SW480 (cell line): ENCODE measurements around the gene CD207.
"Not testable (repeated sequence)": the region's sequence is repeated elsewhere in the genome, so short reads cannot be mapped to it uniquely, and the experiment has no call there.

Experiments used
- DNase-seq: peaks from one replicate; pipeline ENCODE4 v3.0.0-alpha.2; 2016; ENCODE audit warnings: low spot score

Gene CD207

DNA sequence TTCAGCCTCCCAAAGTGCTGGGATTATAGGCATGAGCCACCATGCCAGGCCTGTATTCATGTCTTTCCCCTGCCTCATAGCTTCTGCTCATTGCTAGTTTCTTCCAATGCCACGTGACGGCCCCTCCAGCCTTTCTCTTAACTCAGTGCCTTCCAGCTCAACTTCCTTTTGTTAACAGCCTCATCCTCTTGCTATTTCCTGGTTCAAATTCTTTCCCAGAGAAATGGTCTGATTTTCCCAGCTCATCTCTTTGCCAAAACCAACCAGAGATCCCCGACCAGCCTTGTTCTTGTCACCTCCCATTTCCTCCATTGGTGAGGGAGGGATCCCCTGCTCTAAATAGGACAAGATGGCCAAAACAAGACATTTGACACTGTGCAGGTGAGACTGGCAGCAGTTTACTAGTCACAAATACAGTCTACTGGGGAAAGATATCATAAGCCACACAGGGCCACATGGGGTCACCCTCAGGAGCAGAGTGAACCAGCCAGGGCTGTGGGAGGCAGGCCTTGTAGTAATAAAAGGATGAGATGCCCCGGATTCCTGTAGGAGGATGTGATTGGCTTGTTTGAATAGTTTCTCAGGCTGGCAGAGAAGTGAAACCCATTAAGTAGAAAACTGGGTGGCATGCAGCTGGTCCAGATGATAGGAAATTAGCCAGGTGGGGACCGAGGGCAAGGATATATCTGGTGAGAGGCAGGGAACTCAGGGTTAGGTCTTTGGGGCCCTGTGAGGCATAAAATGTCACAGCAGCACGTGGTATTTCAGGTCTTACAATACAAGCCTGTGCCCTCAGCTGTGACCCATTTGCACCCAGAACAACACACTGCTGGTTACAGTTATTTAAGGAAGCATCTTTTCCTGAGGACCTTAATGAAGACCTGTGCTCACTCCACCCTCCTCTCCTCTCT is 6.4 kb downstream of the CD207 start:
- DNase-seq, result no peak

DNA sequence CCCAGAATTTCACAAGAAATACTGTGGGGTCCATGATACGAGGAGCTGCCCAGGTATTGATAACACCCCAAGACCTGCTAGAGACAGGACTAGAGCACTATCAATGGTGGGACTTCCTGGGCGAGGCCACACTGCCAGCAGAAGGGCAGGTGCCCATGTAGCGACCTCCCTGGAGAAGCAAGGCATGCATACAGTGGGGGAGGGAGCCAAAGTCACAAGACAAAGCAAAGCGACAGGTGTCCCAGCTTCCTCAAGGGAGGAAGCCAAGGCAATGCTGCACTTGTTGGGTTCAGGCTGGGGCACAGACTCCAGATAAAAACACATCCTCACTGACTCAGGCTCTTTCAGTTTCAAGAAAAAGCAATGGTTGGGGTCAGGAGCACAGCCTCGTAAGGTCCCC is 7.5 kb downstream of the CD207 start:
- no peak for DNase-seq

DNA sequence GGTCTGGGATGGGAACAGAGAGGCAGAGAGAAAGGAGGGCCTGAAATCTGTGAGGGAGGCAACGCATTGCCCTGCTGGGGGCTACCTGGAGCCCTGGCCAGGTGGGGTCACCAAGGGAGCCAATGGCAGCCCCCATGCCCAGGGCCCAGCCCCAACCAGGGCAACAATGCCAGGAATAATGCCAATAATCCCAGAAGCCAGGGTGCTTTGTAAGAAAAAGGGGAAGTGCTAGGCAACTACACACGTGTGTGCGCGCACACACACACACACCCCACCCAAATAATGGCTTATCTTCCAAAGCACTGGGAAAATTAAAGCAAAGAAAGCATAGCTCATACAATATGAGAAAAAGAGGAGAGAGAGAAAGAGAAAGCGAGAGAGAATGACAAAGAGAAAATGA is 8.2 kb downstream of the CD207 start:
- no peak for DNase-seq

DNA sequence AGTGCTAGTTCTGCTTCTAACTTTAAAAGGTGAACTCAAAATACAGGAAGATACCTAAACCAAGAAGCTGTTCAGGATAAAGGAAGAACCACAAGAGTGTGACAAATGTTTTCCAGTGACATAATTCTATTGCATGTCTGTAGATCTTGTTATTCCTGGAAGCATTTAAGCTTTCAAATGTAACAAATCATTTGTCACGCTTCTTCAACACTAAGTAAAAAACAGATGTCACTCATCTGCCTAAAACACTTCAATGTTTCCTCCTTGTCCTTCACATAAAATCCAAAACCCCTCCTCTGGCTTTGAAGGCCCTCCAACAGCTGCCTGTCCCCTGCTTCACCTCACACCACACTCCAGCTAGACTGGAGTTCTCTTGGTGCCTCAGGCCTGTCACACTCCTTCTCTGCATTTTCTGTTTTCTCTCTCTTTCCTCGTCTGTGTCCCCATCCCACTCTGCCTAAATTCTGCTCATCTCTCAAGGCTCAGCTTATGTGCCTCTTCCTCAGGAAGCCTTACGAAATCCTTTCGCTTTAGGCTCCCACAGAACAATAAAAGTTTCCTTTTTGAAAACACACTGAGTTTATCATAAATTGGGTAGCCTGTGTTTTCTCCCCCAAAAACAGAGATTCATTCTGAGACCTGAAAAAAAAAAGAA is 8.8 kb downstream of the CD207 start:
- no peak for DNase-seq

DNA sequence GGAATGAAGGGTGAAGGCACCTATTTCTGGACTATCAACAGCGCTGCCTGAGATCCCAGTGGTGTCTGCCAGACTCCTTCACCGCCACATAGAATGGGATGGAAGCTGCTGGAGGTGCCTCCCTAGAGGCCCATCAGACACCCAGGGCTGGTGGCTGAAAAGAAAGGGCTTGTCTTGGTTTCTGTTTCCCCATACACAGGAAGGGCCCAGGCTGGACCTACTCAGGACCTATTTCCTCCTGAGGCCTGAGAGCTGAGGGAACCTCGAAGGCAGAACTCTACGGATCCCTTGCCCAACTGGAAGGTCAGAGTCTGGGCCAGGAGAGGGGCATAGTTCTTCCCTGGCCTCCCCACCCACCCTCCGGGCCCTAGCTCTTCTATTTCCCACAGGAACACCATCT is 12.4 kb downstream of the CD207 start:
- DNase-seq, result no peak

DNA sequence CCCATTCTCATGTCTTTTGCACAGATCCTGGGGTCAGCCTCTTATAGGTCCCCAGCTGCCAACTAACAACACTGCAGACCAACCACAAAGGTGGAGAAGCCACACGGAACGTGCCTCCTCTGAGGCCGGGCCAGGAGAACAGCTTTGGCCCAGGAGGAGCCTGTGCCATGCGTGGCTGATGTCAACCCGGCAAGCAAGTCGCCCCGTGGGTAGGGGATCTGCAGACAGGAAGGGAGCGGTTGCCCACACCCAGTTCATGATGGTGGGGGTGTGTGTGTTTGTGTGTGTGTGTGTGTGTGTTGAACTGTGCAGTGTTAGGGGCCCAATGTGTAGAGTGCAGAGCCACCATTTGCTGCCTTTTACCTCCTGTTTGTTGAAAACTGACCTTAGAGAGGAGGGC is 12.8 kb downstream of the CD207 start:
- no peak for DNase-seq

DNA sequence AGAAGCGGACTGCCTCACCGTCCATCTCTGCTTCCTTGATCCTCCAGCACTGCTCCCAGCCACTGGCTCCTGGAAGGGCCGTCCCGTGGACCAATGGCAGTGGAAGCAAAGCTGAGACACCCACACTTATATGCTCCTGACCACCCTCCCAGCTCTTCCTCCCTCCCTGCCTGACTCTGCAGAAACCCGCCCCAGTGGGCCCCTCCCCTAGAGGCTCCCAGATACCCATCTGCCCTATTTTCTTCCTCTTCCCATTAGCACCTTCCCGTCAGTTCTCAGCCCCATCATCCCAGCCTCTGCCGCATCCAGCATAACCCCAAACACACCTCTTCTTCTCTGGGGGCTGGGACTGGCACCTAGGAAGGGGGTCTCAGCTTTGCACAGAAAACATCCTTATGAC is 15.1 kb downstream of the CD207 start, which contains the start of gene CLEC4F:
TSS of gene CLEC4F (minus strand) at position 101 of the 400 bp plus-strand sequence. CDS start at position 25, 76 bp downstream.
- no peak for DNase-seq

DNA sequence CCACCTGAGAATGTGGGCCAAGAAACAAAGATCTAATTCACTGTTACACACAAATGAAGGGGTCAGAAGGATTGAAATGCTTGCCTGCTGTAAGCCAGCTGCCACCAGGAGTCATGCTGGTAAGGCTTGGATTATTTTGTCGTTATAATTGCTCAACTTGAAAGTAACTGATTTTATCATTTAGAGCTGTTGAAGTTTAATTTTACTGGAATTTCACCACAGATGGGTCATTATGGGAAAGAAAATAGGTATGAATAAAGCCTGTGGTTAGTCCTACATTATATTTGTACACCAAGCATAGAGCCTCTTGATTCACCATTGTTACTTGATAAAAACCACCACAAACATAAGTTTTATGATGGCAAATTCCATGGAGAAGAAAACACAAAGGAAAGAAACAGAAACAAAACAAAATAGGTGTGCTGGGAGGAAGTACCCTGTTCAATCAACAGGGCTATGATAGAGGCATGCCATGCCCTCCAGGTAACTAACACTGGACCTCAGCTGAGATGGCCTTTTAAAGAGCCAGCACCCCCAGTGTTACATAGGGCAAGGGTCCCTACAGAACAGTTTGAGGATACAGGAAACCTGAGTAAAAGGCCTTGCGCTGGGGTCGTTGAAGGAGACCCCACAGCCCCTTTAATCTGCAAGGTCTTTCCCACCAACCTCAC is 18.2 kb downstream of the CD207 start:
- peak; percentile 34 for DNase-seq

DNA sequence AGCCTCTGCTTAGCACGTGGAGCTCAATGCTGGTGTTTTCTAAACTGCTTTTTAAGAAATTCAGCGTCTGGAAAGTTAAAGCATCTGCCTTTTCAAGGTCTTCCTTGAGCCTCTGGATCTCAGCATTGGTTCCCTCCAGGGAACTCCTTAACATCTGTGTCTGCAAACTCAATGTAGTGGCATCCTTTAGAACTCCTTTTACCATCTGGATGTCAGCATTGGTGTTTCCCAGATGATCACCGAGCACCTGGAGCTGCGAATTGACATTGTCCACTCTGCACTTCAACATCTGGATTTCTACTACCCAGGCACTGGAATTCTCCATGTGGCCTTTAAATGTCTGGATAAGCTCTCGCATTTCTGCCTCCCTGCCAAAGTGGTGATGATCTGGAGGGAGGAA is 18.9 kb downstream of the CD207 start:
- no peak for DNase-seq

DNA sequence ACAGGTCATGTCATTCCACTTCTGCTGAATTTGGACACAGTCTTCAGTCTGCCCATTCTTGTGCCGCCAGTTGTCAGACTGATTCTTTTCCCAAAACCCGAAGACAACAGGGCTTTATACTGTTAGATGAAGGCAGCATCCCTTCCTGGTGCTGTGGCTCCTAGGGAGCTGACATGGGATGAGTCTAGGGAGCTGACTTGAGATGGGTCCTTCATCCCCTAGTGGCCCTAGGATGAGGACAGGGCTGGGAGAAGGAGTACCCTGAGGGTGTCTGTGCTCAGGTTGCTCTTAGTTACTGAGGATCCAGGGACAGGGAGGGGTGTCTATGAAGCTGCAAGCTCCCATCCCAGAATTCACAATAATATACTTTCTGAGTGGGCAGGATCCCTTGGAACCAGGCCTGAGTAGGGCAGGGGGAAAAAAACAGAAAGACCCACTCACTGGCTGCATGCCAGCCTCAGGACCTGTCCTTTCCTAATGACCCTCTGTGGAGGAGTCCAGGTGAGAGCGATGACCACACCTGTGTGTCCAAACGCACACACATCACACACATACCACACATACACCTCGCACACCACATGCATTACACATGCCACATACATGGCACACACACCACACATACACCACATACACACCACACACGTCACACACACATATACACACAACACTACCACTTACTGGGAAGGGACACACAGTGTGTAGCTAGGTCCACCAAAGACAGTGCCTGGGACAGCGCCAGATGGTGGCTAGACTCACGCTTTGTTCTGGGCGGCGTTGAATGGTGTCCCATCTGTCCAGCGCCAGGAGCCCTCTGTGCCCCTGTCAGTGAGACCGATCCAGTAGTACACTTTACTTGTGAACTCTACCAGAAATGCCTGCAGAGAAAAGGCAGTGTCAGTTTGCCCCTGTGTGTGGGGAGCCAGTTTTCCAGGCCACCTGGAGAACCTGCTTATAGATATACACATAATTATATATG is 26.3 kb downstream of the CD207 start:
- no peak for DNase-seq

DNA sequence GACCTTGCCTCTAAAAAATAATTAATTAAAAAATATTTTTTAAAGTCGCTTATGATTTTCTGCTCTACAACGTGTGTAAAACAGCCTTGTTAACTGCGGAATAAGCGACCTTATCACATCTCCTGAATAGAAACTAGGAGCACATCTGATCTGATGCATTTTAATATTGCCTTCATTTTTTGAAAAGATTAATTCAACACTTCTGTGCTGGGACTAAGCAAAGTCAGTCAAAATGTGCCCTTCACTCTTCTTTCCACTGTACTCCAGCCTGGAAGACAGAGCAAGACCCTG is 27.8 kb downstream of the CD207 start:
- no peak for DNase-seq

DNA sequence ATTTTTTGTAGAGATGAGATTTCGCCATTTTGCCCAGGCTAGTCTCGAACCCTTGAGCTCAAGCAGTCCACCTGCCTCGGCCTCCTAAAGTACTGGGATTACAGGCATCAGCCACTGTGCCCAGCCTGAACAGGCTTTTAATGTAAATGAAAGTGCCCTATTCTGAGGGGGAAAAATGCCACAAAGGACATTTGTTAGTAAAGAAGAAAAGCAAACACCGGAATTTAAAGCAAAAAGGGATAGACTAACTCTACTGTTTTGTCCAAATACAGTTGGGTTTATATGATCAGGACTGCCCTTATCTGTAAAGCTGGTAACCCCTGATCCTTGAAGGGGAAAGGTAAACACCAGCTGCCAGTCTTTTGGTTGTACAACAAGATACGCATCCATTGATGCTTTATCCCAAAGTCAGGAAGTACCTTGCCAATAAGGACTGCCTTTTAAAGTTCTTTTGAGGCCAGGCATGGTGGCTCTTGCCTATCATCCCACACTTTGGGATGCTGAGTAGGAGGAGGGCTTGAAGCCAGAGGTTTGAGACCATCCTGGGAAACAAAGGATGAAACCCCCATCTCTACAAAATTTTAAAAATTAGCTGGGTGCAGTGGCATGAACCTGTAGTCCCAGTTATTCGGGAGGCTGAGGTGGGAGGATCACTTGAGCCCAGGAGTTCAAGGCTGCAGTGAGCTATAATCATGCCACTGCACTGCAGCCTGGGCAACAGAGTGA is 28.4 kb downstream of the CD207 start:
- no peak for DNase-seq

DNA sequence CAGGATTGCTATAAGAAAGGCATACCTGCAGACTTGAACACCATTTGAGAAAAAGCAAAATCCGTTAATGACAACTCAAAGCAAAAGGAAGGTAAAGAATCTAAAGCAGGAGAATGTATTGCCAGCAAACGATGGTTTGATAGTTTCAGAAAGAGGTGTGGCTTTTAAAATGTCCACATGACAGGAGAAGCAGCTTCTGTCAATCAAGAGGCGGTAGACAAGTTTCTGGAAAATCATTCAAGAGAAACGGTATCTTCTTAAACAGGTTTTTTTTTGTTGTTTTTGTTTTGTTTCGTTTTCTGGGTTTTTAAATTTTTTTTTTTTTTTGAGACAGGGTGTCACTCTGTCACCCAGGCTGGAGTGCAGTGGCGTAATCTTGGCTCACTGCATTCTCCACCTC is 29.0 kb downstream of the CD207 start:
- no peak for DNase-seq

DNA sequence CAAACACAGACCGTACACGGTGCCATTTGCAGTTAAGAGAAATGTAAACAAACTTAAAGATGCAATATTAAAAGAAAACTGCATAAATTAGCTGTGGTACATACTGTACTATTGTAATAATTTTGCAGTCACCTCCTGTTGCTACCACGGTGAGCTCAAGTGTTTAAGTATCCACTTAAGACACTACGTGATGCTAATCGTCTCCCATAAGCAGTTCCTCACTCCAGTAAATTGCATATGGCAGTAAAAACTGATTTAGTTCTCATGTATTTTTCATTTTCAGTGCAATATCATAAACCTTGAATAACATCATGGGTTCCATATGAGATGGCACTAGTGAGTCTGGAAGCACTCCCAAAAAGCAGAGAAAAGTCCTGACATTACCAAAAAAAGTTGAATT is 29.6 kb downstream of the CD207 start:
- DNase-seq, result no peak

DNA sequence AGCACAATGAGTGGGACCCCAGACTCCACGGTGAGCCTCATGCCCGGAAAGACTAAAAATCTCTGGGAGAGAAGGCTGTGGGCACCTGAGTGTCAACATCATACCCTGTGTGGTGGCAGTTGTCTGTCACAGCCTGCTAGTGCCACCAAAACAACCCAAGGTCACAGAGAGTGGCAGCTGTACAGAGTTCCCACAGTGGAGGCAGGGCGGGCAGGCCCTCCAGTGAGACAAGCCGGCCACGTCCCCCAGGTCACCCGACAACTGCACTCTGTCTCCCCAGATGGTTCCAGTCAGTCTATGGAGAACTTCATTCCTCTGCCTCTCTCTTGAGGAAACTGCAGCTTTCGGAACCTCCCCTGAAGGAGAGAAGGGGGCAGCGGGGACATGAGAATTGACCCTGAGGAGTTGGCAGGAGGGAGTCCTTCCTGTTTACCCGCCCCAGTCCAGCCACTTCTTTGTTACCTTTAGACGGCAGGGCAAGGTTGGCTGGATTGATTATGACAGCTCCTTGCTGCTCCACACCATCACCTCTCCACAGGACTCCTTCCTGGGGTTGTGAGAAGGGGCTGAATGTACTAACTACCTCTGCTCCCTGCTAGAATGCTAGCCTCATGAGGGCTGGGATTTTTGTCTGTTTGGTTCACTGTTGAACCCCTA is 33.9 kb downstream of the CD207 start:
- no peak for DNase-seq

DNA sequence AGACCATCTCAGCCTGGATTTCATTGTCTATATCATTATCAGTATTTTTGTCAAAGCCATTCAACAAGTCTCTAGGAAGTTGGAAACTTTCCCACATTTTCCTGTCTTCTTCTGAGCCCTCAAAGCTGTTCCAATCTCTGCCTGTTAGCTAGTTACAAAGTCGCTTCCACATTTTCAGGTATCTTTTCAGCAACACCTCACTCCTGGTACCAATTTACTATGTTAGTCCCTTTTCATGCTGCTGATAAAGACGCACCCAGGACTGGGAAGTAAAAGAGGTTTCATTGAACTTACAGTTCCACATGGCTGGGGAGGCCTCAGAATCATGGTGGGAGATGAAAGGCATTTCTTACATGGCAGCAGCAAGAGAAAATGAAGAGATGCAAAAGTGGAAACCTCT is 35.9 kb downstream of the CD207 start:
- DNase-seq, result no peak

DNA sequence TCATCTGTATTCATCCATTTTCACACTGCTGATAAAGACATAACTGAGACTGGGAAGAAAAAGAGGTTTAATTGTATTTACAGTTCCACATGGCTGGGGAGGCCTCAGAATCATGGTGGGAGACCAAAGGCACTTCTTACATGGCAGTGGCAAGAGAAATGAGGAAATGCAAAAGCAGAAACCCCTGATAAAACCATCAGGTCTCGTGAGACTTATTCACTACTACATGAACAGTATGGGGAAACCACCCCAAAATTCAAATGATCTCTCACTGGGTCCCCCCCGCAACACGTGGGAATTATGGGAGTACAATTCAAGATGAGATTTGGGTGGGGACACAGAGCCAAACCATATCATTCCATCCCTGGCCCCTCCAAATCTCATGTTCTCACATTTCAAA is 37.6 kb downstream of the CD207 start:
- not testable (repeated sequence) for DNase-seq

DNA sequence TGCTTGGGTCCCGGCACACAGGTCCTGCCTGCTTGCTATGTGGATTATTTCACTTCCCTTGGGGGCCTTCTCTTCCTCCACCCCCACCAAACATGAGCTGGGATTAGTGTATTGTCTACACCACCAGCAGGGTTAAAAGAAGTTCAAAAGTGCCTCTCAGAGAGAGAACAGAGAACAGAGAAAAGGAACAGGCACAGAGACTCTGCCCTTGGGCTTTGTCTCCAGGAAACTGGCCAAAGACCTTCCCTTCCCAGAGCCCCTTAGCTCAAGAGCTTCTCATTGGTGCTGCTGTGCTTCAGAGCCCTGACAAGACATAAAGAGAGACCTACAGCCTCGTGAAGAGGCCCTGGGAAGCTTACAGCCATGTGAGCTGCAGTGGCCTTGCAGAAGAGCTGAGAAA is 38.1 kb downstream of the CD207 start:
- DNase-seq, result no peak

DNA sequence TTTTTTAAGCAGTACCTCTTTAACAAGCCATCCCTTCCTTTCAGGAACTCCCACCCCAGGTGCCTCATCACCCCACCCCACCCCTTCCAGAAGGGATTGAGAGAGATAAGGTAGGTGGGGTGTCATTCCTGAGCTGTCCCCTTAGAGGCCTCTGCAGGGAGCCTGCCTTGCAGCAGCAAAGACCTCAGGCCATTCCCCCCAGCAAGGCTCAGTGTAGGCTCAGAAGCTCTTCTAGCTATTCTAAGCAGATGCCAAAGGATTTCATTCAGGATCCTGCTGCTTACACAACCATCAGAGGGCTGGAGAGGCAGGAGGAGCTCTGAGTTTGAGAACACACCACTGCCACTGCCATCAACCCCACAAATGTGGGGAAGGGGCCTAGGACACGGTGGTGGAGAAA is 39.4 kb downstream of the CD207 start:
- no peak for DNase-seq

DNA sequence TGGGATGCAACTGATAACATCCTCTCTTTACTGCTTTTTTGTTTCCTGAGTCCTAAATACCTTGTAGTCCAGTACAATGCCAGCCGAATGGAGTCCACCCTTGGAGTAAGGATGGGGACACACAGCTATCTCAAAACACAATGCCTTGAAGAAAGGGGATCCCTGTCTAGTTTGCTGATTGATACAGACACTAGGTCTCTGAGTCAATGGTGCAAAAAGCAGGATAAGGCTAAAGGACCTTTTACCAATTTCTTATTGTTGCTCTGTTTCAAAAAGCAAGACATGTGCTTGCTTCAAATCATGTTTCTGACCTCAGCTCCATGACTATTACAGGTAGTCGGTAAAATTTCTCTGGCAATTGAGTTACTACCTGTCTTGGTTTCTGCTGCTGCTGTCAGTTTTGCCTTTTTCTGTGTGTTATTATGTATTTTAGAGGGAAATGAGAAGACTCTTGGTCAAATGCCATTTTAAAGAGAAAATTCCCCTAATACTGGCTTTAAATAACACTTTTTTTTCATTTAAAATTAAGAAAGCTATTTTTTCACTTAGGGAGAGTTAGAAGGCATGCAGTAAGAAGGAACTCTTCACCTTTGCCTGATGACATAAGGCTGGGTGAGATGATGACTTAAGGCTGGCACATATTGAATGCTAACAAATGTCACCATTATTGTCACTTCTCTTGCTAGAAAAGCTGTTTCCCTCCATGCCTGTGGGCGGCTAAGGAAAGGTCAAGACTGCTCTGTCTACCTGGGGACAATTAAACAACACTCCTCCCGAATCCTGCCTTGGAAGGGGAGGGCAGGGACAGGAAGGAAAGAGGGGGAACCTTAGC is 40.2 kb downstream of the CD207 start:
- no peak for DNase-seq
